Measurements from ENCODE around the gene ATXN2L. TPM values are rescaled to one million over a fixed set of nuclear protein-coding genes. Genes with fewer than 3 reads are reported as not detected.

The ATXN2L gene
- total and polyA plus RNA-seq, 2 of the 13 experiments (the other 11 are each of a cell fraction or from before 2014, with no cell fraction given) = 40.8 to 55.1 TPM

- TF ChIP-seq ZNF496 (CRISPR knock-in tag; IDR thresholded peaks at IDR 0.05; ENCODE audit: insufficient replicate concordance) = no peak
- TF ChIP-seq MAF1 (CRISPR knock-in tag; IDR thresholded peaks at IDR 0.05; ENCODE audit: borderline replicate concordance) = no peak
- no peak for TF ChIP-seq ZNF281 (CRISPR knock-in tag; IDR thresholded peaks at IDR 0.05; ENCODE audit: borderline replicate concordance)
- TF ChIP-seq ZNF605 (CRISPR knock-in tag; IDR thresholded peaks at IDR 0.05) = no peak
- TF ChIP-seq ASH2L (IDR thresholded peaks at IDR 0.05; ENCODE audit: insufficient read length, low read depth, low read length) = no peak
- no peak for TF ChIP-seq RARA (CRISPR knock-in tag; IDR thresholded peaks at IDR 0.05)
- TF ChIP-seq RBFOX2 (IDR thresholded peaks at IDR 0.05; ENCODE audit: low read depth, low read length) = peak; percentile 9; the same call in 1 of the 2 replicates
- no peak for TF ChIP-seq ZC3H13 (CRISPR knock-in tag; IDR thresholded peaks at IDR 0.05)
- TF ChIP-seq ZNF737 (CRISPR knock-in tag; IDR thresholded peaks at IDR 0.05; ENCODE audit: borderline replicate concordance) = no peak
- TF ChIP-seq TRIM24 (CRISPR knock-in tag; IDR thresholded peaks at IDR 0.05) = no peak
- no peak for TF ChIP-seq TIGD3 (CRISPR knock-in tag; IDR thresholded peaks at IDR 0.05; ENCODE audit: borderline replicate concordance)
- no peak for TF ChIP-seq THYN1 (CRISPR knock-in tag; IDR thresholded peaks at IDR 0.05; ENCODE audit: borderline replicate concordance, low read depth)
- TF ChIP-seq ELF1 (CRISPR knock-in tag; IDR thresholded peaks at IDR 0.05) = no peak
- TF ChIP-seq E2F1 (CRISPR knock-in tag; IDR thresholded peaks at IDR 0.05) = no peak
- TF ChIP-seq ARNT2 (CRISPR knock-in tag; IDR thresholded peaks at IDR 0.05; ENCODE audit: low read depth) = 0 out of 2 replicates have a peak, but pooled peaks have one; percentile 4
- TF ChIP-seq ZNF18 (CRISPR knock-in tag; IDR thresholded peaks at IDR 0.05; ENCODE audit: insufficient replicate concordance) = no peak
- no peak for TF ChIP-seq MED8 (CRISPR knock-in tag; IDR thresholded peaks at IDR 0.05; ENCODE audit: insufficient replicate concordance)
- TF ChIP-seq ZNF781 (CRISPR knock-in tag; IDR thresholded peaks at IDR 0.05; ENCODE audit: borderline replicate concordance, not compliant biosample characterization) = no peak
- TF ChIP-seq TMF1 (CRISPR knock-in tag; IDR thresholded peaks at IDR 0.05; ENCODE audit: low read depth) = no peak
- TF ChIP-seq SNAPC2 (CRISPR knock-in tag; IDR thresholded peaks at IDR 0.05) = no peak
These were observed 13.3 kb downstream of the ATXN2L start (continued) for GRCh38 chr16:28835864-28836760.
